ENCODE data around the gene RLBP1.
A peak's percentile ranks its signal among the peaks of the same experiment; 100 is the strongest.

Gene RLBP1

GRCh38 chr15:89208256-89208655, 13.1 kb downstream of the RLBP1 start:
- no peak for FAIRE-seq
- no peak for DNase-seq (ENCODE audit: insufficient read length, low spot score)

- peak; percentile 65 for FAIRE-seq
- peak; percentile 92 for DNase-seq (ENCODE audit: insufficient read length, low spot score)
Measured at GRCh38 chr15:89206908-89207331, 14.5 kb downstream of the RLBP1 start.

- FAIRE-seq, result no peak
- no peak for DNase-seq (ENCODE audit: insufficient read length, low spot score)
Measured at GRCh38 chr15:89205991-89206585, 15.3 kb downstream of the RLBP1 start.

- no peak for FAIRE-seq
- no peak for DNase-seq (ENCODE audit: insufficient read length, low spot score)
Measured at GRCh38 chr15:89203705-89204273, 17.6 kb downstream of the RLBP1 start.

- FAIRE-seq (peak; percentile 51), DNase-seq (ENCODE audit: insufficient read length, low spot score) (no peak)
Measured at GRCh38 chr15:89201465-89202005, 19.8 kb downstream of the RLBP1 start.

- DNase-seq (ENCODE audit: insufficient read length, low spot score) (no peak), FAIRE-seq (no peak)
Measured at GRCh38 chr15:89200182-89200581, 21.2 kb downstream of the RLBP1 start.

- FAIRE-seq, result no peak
- no peak for DNase-seq (ENCODE audit: insufficient read length, low spot score)
Measured at GRCh38 chr15:89199746-89200145, 21.6 kb downstream of the RLBP1 start.

- DNase-seq (ENCODE audit: insufficient read length, low spot score) (no peak), FAIRE-seq (no peak)
Measured at GRCh38 chr15:89198934-89199333, 22.4 kb downstream of the RLBP1 start.

GRCh38 chr15:89198196-89198595, 23.2 kb downstream of the RLBP1 start:
- FAIRE-seq, result no peak
- DNase-seq (ENCODE audit: insufficient read length, low spot score), result no peak

- no peak for DNase-seq (ENCODE audit: insufficient read length, low spot score)
- no peak for FAIRE-seq
Measured at GRCh38 chr15:89197503-89197971, 23.8 kb downstream of the RLBP1 start.

GRCh38 chr15:89196994-89197393, 24.4 kb downstream of the RLBP1 start:
- FAIRE-seq, result no peak
- no peak for DNase-seq (ENCODE audit: insufficient read length, low spot score)

GRCh38 chr15:89196241-89196640, 25.1 kb downstream of the RLBP1 start:
- DNase-seq (ENCODE audit: insufficient read length, low spot score) (no peak), FAIRE-seq (no peak)

- DNase-seq (ENCODE audit: insufficient read length, low spot score), result no peak
- no peak for FAIRE-seq
Measured at GRCh38 chr15:89195836-89196235, 25.5 kb downstream of the RLBP1 start.

- no peak for DNase-seq (ENCODE audit: insufficient read length, low spot score)
- FAIRE-seq, result no peak
Measured at GRCh38 chr15:89194608-89195007, 26.8 kb downstream of the RLBP1 start.

GRCh38 chr15:89192766-89193165, 28.6 kb downstream of the RLBP1 start:
- FAIRE-seq (no peak), DNase-seq (ENCODE audit: insufficient read length, low spot score) (no peak)

GRCh38 chr15:89192136-89192535, 29.2 kb downstream of the RLBP1 start:
- DNase-seq (ENCODE audit: insufficient read length, low spot score) (no peak), FAIRE-seq (no peak)

GRCh38 chr15:89187986-89188514, 33.3 kb downstream of the RLBP1 start:
- FAIRE-seq (no peak), DNase-seq (ENCODE audit: insufficient read length, low spot score) (no peak)

GRCh38 chr15:89187301-89187985, 33.9 kb downstream of the RLBP1 start:
- no peak for DNase-seq (ENCODE audit: insufficient read length, low spot score)
- no peak for FAIRE-seq

- FAIRE-seq (no peak), DNase-seq (ENCODE audit: insufficient read length, low spot score) (no peak)
Measured at GRCh38 chr15:89186803-89187202, 34.6 kb downstream of the RLBP1 start.

- DNase-seq (ENCODE audit: insufficient read length, low spot score), result no peak
- no peak for FAIRE-seq
Measured at GRCh38 chr15:89184886-89185526, 36.4 kb downstream of the RLBP1 start.

GRCh38 chr15:89184357-89184756, 37.0 kb downstream of the RLBP1 start:
- no peak for FAIRE-seq
- DNase-seq (ENCODE audit: insufficient read length, low spot score), result no peak
